PC-3 (cell line): ENCODE results near the gene LRRFIP2.

Source experiments
- EZH2 ChIP-seq: fragments of 300-600 bp; sonication (generic); IDR thresholded peaks from one replicate; pipeline ENCODE4 v1.6.1; 2017; ENCODE audit warnings: antibody characterized with exemption, mild to moderate bottlenecking, low read length; ENCODE audit not compliant: unreplicated experiment
- EZH2phosphoT487 ChIP-seq: fragments of 300-600 bp; sonication (generic); IDR thresholded peaks from 2 replicates; pipeline ENCODE4 v1.6.1; 2018; ENCODE audit warnings: mild to moderate bottlenecking, antibody characterized with exemption, low read length, borderline replicate concordance
- TF ChIP-seq, protein P1 (sequence below): fragments of 300-600 bp; sonication (generic); conservative IDR thresholded peaks from 2 replicates; pipeline ENCODE4 v1.5.1; 2017; ENCODE audit warnings: antibody characterized with exemption, low read depth, mild to moderate bottlenecking, low read length

DNA sequence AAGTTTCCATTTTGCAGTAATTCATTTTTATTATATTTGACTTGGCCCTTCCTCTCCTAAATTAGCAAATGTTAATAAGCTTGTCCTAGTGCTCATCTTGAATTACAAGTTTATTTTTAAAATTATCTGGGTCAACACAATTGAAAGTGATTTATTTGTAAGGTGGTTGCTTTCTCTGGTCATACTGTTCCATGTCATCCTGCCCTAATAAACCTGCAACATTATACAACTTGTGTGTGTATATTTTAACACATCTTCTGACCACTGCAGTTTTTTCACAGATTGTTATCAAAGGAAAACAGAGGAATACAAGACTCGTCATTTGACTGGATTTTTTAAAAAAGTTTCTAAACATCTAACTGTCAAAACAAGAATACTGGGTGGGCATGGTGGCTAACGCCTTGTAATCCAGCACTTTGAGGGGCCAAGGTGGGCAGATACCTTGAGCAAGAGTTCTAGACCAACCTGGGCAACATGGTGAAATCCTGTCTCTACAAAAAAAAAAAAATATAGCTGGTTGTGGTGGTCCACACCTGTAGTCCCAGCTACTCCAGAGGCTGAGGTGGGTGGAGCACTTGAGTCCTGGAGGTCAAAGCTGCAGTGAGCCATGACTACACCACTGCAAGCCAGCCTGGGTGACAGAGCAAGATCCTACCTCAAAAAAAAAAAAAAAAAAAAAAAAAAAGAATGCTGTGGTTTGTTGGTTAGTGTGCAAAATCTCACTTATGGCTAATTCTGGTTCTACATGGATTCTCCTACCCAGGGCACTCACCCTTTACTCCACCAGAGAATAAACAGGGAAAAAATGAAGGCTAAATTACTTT lies 5.0 kb upstream of the LRRFIP2 start:
- TF ChIP-seq EZH2 (no peak), EZH2phosphoT487 (no peak)
- TF ChIP-seq, protein P1, sequence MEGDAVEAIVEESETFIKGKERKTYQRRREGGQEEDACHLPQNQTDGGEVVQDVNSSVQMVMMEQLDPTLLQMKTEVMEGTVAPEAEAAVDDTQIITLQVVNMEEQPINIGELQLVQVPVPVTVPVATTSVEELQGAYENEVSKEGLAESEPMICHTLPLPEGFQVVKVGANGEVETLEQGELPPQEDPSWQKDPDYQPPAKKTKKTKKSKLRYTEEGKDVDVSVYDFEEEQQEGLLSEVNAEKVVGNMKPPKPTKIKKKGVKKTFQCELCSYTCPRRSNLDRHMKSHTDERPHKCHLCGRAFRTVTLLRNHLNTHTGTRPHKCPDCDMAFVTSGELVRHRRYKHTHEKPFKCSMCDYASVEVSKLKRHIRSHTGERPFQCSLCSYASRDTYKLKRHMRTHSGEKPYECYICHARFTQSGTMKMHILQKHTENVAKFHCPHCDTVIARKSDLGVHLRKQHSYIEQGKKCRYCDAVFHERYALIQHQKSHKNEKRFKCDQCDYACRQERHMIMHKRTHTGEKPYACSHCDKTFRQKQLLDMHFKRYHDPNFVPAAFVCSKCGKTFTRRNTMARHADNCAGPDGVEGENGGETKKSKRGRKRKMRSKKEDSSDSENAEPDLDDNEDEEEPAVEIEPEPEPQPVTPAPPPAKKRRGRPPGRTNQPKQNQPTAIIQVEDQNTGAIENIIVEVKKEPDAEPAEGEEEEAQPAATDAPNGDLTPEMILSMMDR: no peak
